Subcutaneous adipose tissue (tissue), 4 donors: Measurements from ENCODE around the gene TPRN. TPM values are rescaled to one million over a fixed set of nuclear protein-coding genes. Genes with fewer than 3 reads are reported as not detected.

Source experiments
- CTCF ChIP-seq: fragments of 450-650 bp; IDR thresholded peaks from one replicate; pipeline ENCODE4 v1.5.1; 2016; ENCODE audit warnings: low read depth, mild to moderate bottlenecking, control low read depth, antibody characterized with exemption, moderate library complexity
- total RNA-seq, 4 donors: library from RNA; depleted of rRNA; stranded (reverse); fragments of >200 nt; gene quantifications; one replicate each; pipeline ENCODE4 v1.1.0, GENCODE V29; 2016

Gene TPRN
- total RNA-seq, 4 donors from 2014 or later: 1.8 to 10.5 (median 4.9) TPM

GRCh38 chr9:137214620-137215019 is 14.1 kb upstream of the TPRN start:
- TF ChIP-seq CTCF: no peak

- no peak for TF ChIP-seq CTCF
Observed at GRCh38 chr9:137213160-137214060, 12.9 kb upstream of the TPRN start.

GRCh38 chr9:137212520-137212919 is 12.0 kb upstream of the TPRN start:
- TF ChIP-seq CTCF: no peak

GRCh38 chr9:137211532-137211931 is 11.0 kb upstream of the TPRN start:
- no peak for TF ChIP-seq CTCF

GRCh38 chr9:137206602-137207001 is 6.1 kb upstream of the TPRN start:
- TF ChIP-seq CTCF: no peak

- TF ChIP-seq CTCF: no peak
Observed at GRCh38 chr9:137205126-137206069, 4.9 kb upstream of the TPRN start, which contains the start of the genes NDOR1 and TMEM203. TSS of gene NDOR1 (plus strand) at chr9:137205700. CDS start at chr9:137205778, 78 bp downstream. TSS of gene TMEM203 (minus strand) at chr9:137205648. CDS start at chr9:137205414, 234 bp downstream.

GRCh38 chr9:137204731-137205125 is 4.2 kb upstream of the TPRN start:
- no peak for TF ChIP-seq CTCF
